Left lung (tissue), 10 donors: ENCODE measurements around the gene SPA17. TPM values are rescaled to one million over a fixed set of nuclear protein-coding genes. Genes with fewer than 3 reads are reported as not detected.

Experiments
- ATAC-seq: fragments of 200-7000 bp; cut with Tn5 transposase; one replicate; pipeline ENCODE4 v1.9.1; 2020; ENCODE audit warnings: moderate library complexity
- DNase-seq, 4 donors: peaks; one replicate each; pipeline ENCODE4 v3.0.0-alpha.2; 2013 to 2020
- H3K27ac ChIP-seq, 2 donors: fragments of 200-600 bp; sonication (generic) in 1 of 2; one replicate each; pipeline versions ENCODE4 v1.5.0 to v1.8.0; 2020 to 2021
- H3K27me3 ChIP-seq, 2 donors: fragments of 200-600 bp; sonication (generic) in 1 of 2; one replicate each; pipeline versions ENCODE4 v1.5.0 to v1.8.0; 2020 to 2021
- H3K36me3 ChIP-seq, 2 donors: fragments of 200-600 bp; sonication (generic) in 1 of 2; one replicate each; pipeline versions ENCODE4 v1.5.0 to v1.8.0; 2020 to 2021
- H3K4me1 ChIP-seq, 2 donors: fragments of 200-600 bp; one replicate each; pipeline ENCODE4 v1.8.0; 2021
- H3K4me3 ChIP-seq, 2 donors: fragments of 200-600 bp; sonication (generic) in 1 of 2; one replicate each; pipeline versions ENCODE4 v1.5.0 to v1.8.0; 2020 to 2021; ENCODE audit warnings: mild to moderate bottlenecking in 1 of 2
- H3K9me3 ChIP-seq, 2 donors: fragments of 200-600 bp; sonication (generic) in 1 of 2; one replicate each; pipeline versions ENCODE4 v1.5.0 to v1.8.0; 2020 to 2021
- CTCF ChIP-seq, 2 donors: fragments of 200-600 bp; sonication (generic) in 1 of 2; IDR thresholded peaks; one replicate each; pipeline versions ENCODE4 v1.5.0 to v1.8.0; 2021; ENCODE audit warnings: antibody characterized with exemption in 2 of 2
- intact Hi-C, 2 donors: fragments of 100-400 bp; cut with DNase I; formaldehyde crosslinking; loops; one replicate each; pipeline versions ENCODE4 v1.11.2 to v1.14.2; 2022
- polyA plus RNA-seq, 6 donors: library from polyadenylated mRNA; unstranded; fragments of 120-200 nt; gene quantifications; one replicate each; pipeline ENCODE4 v1.2.1, GENCODE V29; 2013; ENCODE audit not compliant: insufficient read length in 6 of 6
- total RNA-seq, 2 donors: library from RNA; stranded (reverse); fragmentation: NEBNext Ultra II Directional; extraction: Animal tissue kit (Norgen Biotek cat#: 25700); gene quantifications; one replicate each; pipeline ENCODE4 v1.2.1, GENCODE V29; 2021
- donor health status: DM: no; HTN: yes; CAD: no.
- donor health status: DM: no; HTN: no; CAD: no.

Gene SPA17
- total and polyA plus RNA-seq, 8 donors: 5.6 to 20.9 (median 15.2) TPM

DNA sequence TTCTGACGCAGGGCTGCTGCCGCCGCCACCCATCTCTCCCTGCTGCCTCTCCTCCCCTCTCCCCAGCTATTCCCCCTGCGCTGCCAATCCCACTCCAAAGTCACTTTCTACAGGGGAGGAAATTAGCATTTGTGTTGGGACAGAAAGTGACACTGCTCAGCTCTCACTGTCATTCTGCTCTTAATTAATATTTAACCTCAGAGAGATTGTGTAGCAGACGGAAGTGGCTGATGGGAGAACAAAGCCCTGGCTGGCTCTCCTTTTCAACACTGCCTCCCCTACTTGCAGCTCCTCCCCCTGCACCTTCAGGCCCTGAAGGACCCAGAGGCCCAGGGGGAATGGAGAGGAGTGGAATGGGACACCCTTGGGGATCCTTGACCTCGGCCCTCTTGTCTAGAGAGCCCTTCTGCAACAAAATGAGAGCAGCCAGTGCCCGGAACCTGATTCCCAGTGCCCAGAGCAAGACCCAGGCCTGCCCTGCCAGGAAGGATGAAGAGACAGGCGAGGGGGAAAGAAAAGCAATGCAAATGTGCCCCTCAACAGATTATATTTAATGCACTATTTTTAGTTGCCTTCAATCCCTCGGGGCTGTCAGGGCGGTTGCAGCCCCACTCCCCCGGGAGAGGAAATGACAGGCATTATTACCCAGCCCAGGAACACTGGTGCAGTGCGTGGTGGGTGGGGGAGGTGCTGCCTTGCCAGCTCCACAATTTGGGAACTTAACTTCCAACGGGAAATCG is 51.4 kb downstream of the SPA17 start:
- peak in 2 of 4 donors; percentile 71 to 87 for DNase-seq
- peak; percentile 93 for ATAC-seq
- Histone ChIP-seq H3K9me3 (no peaks in the 10 kb centered on the region), H3K27ac (peak overlapping the region; percentile 69 to 71), H3K4me3 (no peak overlapping the region), H3K36me3 (no peaks in the 10 kb centered on the region), H3K27me3 (peaks cover 0 to 6% of the 10 kb centered on the region in 2 donors), H3K4me1 (peaks cover 10 to 24% of the 10 kb centered on the region in 2 donors)
- intact Hi-C loops: no loop called here
- no peak for TF ChIP-seq CTCF (IDR thresholded peaks at IDR 0.05)

DNA sequence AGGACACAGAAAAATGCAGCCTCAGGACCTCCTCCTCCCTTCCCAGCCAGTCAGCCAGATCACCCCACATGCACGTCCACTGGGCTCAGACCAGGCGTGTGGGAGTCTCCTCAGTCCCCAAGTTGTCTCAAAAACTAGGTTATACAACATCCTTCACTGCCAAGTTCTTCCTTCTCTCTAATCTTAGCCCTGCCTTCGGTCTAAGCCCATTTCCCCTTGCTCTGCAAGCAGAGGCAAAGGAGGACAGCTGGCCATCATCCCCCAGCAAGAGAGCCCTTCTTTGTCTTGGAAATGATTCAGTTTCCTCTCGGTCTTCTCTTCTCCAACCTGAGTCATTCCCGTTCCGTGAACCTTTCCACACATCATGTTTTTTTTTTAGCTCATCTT is 52.0 kb downstream of the SPA17 start:
- DNase-seq: no peak
- peak; percentile 37 for ATAC-seq
- intact Hi-C loops: no loop called here
- Histone ChIP-seq H3K4me1 (peaks cover 10 to 24% of the 10 kb centered on the region in 2 donors), H3K4me3 (no peak overlapping the region), H3K36me3 (no peaks in the 10 kb centered on the region), H3K27ac (peak overlapping the region; percentile 69 to 71), H3K9me3 (no peaks in the 10 kb centered on the region), H3K27me3 (peaks cover 0 to 5% of the 10 kb centered on the region in 2 donors)
- TF ChIP-seq CTCF (IDR thresholded peaks at IDR 0.05): no peak

- peak; percentile 20 for ATAC-seq
- Histone ChIP-seq H3K27ac (peak overlapping the region in 1 of 2 donors; percentile 69), H3K27me3 (no peaks in the 10 kb centered on the region), H3K36me3 (no peaks in the 10 kb centered on the region), H3K4me3 (no peak overlapping the region), H3K4me1 (peaks cover 10 to 29% of the 10 kb centered on the region in 2 donors), H3K9me3 (no peaks in the 10 kb centered on the region)
- intact Hi-C loops: no loop called here
- DNase-seq: no peak
- TF ChIP-seq CTCF (IDR thresholded peaks at IDR 0.05): no peak
Observed at GRCh38 chr11:124727474-124727873, 53.8 kb downstream of the SPA17 start.

GRCh38 chr11:124728134-124728533 is 54.4 kb downstream of the SPA17 start:
- ATAC-seq (no peak), DNase-seq (no peak)
- Histone ChIP-seq H3K36me3 (no peaks in the 10 kb centered on the region), H3K27me3 (no peaks in the 10 kb centered on the region), H3K4me3 (no peak overlapping the region), H3K9me3 (no peaks in the 10 kb centered on the region), H3K4me1 (peaks cover 10 to 34% of the 10 kb centered on the region in 2 donors), H3K27ac (no peak overlapping the region)
- no peak for TF ChIP-seq CTCF (IDR thresholded peaks at IDR 0.05)
- intact Hi-C loops: no loop called here

DNA sequence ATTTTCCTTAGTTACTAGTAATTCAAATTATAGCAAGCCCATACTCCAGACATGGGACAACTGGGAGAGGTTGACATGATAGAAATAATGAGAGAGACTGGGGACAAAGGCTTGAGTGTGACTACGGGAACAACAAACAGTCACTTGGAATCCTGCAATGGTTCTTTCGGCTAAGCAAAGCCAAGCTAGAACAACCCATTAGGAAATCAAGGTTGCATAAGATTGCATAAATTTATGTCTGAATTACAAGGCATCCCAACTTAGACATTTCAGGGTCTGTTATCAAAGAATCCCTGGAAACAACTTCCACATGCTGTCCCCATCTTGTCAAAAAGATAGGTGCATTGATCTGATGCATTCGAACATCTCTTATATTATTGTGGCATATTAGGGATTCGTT is 55.9 kb downstream of the SPA17 start:
- intact Hi-C loops: no loop called here

More for the DNA sequence above, 55.9 kb downstream of the SPA17 start:
- Histone ChIP-seq H3K4me1 (peaks cover 10 to 31% of the 10 kb centered on the region in 2 donors), H3K9me3 (no peaks in the 10 kb centered on the region), H3K27me3 (no peaks in the 10 kb centered on the region), H3K27ac (no peak overlapping the region), H3K36me3 (no peaks in the 10 kb centered on the region), H3K4me3 (no peak overlapping the region)
- no peak for DNase-seq
- no peak for ATAC-seq
- no peak for TF ChIP-seq CTCF (IDR thresholded peaks at IDR 0.05)
